WERI-Rb-1 (cell line): Measurements from ENCODE around the gene PIK3C2G.

Source experiments
- DNase-seq: peaks from one replicate; pipeline ENCODE4 v3.0.0-alpha.2; 2020
- H3K27ac ChIP-seq: fragments of 250-450 bp; sonication (Bioruptor Pico); 2 replicates; pipeline ENCODE4 v1.5.1; 2020; ENCODE audit warnings: mild to moderate bottlenecking, moderate library complexity
- H3K27me3 ChIP-seq: fragments of 250-450 bp; sonication (Bioruptor Pico); 2 replicates; pipeline ENCODE4 v1.5.1; 2021; ENCODE audit warnings: mild to moderate bottlenecking, low read depth, moderate library complexity; ENCODE audit not compliant: insufficient read depth, severe bottlenecking
- H3K36me3 ChIP-seq: fragments of 250-450 bp; sonication (Bioruptor Pico); 2 replicates; pipeline ENCODE4 v1.5.1; 2020; ENCODE audit warnings: mild to moderate bottlenecking, moderate library complexity
- H3K4me3 ChIP-seq: 2 replicates; pipeline ENCODE4 v1.5.1; 2011; ENCODE audit warnings: low read depth, mild to moderate bottlenecking, control low read depth, low read length
- H3K9me3 ChIP-seq: fragments of 250-450 bp; sonication (Bioruptor Pico); 2 replicates; pipeline ENCODE4 v1.5.1; 2021; ENCODE audit warnings: mild to moderate bottlenecking, moderate library complexity; ENCODE audit not compliant: severe bottlenecking
- TF ChIP-seq, protein P1 (sequence below): IDR thresholded peaks from 2 replicates; pipeline ENCODE4 v1.5.1; 2011; ENCODE audit warnings: low read depth, mild to moderate bottlenecking, control low read depth, inconsistent platforms, low read length

Gene PIK3C2G

DNA sequence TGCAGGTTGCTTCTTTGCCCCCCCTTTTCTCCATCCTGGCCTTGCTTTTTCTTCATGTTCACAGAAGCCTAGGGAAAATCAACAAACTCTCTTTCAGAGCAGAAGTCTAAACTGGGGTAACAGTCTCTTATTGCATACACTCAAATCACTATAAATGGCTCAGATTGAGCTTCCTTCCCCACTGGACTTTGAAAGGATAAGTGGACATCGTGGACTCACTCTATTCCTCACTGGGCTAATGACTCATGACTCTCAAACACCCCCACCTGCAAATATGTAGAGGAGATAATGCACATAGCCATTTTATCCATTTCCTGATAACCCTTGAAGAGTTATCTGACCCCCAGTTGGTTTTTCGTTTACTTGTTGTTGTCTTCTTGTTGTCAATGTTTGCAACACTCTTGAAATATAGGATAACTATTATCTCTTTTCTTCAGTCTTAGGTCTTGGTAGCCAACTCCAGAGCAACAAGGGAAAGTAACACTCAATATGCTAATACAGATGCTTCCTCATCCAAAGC is 221.3 kb downstream of the PIK3C2G start:
- Histone ChIP-seq H3K9me3 (no peaks in the 10 kb centered on the region), H3K4me3 (no peak overlapping the region), H3K27me3 (no peaks in the 10 kb centered on the region), H3K27ac (no peak overlapping the region), H3K36me3 (no peaks in the 10 kb centered on the region)
- TF ChIP-seq, protein P1, sequence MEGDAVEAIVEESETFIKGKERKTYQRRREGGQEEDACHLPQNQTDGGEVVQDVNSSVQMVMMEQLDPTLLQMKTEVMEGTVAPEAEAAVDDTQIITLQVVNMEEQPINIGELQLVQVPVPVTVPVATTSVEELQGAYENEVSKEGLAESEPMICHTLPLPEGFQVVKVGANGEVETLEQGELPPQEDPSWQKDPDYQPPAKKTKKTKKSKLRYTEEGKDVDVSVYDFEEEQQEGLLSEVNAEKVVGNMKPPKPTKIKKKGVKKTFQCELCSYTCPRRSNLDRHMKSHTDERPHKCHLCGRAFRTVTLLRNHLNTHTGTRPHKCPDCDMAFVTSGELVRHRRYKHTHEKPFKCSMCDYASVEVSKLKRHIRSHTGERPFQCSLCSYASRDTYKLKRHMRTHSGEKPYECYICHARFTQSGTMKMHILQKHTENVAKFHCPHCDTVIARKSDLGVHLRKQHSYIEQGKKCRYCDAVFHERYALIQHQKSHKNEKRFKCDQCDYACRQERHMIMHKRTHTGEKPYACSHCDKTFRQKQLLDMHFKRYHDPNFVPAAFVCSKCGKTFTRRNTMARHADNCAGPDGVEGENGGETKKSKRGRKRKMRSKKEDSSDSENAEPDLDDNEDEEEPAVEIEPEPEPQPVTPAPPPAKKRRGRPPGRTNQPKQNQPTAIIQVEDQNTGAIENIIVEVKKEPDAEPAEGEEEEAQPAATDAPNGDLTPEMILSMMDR = no peak
- no peak for DNase-seq

DNA sequence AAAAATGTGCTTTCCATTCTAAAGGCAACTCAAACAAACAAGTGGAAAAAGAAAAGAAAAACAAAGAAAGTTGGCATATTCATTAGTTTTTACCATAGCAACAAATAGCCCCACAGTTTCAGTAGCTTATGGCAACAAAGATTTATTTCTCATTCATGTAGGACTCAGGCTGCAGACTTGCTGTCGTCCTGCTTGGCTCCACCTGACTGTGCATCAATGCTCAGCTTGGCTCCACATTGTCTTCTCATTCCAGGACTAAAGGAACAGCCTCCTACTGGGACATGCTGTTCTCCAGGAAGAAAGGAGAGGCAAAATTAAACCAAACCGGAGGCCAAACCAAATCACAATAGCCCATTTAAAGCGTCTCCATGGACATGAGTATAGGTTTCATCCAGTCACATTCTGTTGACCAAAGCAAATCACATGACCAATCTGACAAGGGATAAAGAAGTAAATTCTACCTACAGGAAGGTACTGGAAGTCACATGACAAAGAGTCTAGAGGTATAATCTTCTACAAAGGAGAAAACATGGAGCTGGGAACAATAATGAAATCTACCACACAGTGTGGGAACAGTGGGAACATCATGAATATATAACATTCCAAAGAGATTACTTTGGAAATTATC is 222.5 kb downstream of the PIK3C2G start:
- no peaks in the 10 kb centered on the region for H3K36me3 ChIP-seq
- no peaks in the 10 kb centered on the region for H3K27me3 ChIP-seq
- H3K9me3 ChIP-seq = no peaks in the 10 kb centered on the region
- no peak for DNase-seq
- no peak overlapping the region for H3K4me3 ChIP-seq
- TF ChIP-seq, protein P1 = no peak
- no peak overlapping the region for H3K27ac ChIP-seq

DNA sequence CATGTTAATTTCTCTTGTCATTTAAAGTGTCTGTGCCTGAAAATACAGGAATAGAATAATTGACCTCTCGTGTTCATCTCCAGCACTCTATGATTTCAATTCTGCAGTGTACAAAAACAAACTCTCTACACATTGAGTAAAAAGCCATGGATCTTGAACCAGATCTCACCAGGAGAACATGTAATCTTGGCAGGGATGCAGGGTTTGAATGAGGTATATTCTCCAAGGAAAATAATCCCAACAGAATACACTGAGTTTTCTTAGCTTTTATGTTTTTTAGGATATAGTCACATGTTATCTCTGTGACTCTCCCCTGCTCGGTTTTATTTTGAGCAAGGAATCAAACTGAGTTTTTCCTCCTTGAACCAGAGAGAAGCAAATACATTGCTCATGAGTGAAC is 224.7 kb downstream of the PIK3C2G start:
- H3K36me3 ChIP-seq = no peaks in the 10 kb centered on the region

DNA sequence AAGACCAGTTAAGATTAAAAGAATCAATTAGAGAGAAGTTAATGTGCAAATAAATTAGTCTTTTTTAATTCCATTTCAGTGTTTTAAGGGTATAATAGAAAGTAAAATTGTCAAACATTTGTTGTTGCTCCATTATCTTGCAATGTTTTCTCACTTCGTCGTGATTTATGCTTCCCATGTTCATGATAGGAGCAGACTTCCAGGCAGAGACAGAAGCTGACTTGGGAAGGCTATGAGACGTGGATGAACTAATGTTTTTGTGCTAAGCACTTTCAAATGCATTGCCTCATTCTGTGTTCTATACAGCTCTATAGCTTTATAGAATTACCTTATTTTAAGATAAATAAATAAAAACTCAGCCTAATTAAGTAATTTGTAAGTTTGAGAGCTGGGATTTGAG is 226.2 kb downstream of the PIK3C2G start:
- Histone ChIP-seq H3K9me3 (no peaks in the 10 kb centered on the region), H3K27me3 (no peaks in the 10 kb centered on the region), H3K4me3 (no peak overlapping the region), H3K27ac (no peak overlapping the region), H3K36me3 (no peaks in the 10 kb centered on the region)
- DNase-seq = no peak
- TF ChIP-seq, protein P1 = no peak

More for the DNA sequence above, 224.7 kb downstream of the PIK3C2G start:
- Histone ChIP-seq H3K27me3 (no peaks in the 10 kb centered on the region), H3K4me3 (no peak overlapping the region), H3K9me3 (no peaks in the 10 kb centered on the region), H3K27ac (no peak overlapping the region)
- no peak for DNase-seq
- TF ChIP-seq, protein P1 = no peak

DNA sequence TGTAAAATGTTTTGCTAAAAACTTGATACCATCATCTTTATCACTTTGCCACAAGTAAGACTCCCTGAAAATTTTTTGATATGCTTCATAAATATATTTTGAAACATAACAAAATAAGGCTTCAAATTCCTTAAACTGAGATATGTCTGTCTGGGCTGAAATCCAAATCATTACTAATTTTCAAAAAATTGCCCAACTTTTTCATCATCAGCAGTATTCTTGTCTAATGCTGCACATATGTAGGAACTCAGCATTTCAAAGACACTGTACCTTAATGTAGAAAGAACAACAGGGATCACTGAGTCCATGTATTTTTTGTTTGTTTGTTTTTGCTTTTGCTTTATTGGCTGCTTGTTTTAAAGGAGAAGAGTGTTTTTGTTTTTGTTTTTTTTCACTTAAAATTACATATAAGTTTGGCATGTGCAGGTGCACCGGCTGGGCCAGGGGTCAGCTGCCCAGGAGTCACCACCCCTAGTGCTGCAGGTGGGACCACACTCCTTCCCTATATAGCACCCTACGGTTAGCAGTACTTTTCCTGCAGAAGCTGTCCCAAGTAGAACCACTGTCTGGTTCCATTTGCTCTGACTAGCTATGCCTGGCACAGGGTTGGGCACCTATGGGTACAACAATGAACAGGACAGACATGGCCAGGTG is 231.2 kb downstream of the PIK3C2G start:
- Histone ChIP-seq H3K9me3 (no peaks in the 10 kb centered on the region), H3K4me3 (no peak overlapping the region), H3K27me3 (no peaks in the 10 kb centered on the region), H3K36me3 (no peaks in the 10 kb centered on the region), H3K27ac (no peak overlapping the region)
- DNase-seq = no peak
- TF ChIP-seq, protein P1 = no peak
